IMR-90 (cell line): Measurements from ENCODE around the gene HCRTR1. TPM values are rescaled to one million over a fixed set of nuclear protein-coding genes. Genes with fewer than 3 reads are reported as not detected.

ENCODE experiments used
- ATAC-seq: fragments of 200-7000 bp; cut with Tn5 transposase; 2 replicates; pipeline ENCODE4 v1.9.1; 2020; ENCODE audit warnings: low read depth, mild to moderate bottlenecking, moderate library complexity
- BruUV-seq: library from RNA; stranded (reverse); fragments of 400-500 nt; replicated peaks from 2 replicates; lab custom pipeline; 2021; lab: Mats Ljungman, UMichigan
- CTCF ChIA-PET: fragments of 300-600 bp; formaldehyde crosslinking; extraction: SDS; loops from one replicate; lab custom pipeline; 2021; ENCODE audit warnings: antibody characterized with exemption; lab: Yijun Ruan, JAX
- POLR2A ChIA-PET: fragments of 300-600 bp; sonication (Branson Sonifier 250); formaldehyde crosslinking; loops from one replicate; lab custom pipeline; 2022; ENCODE audit warnings: antibody characterized with exemption; ENCODE audit not compliant: unreplicated experiment; lab: Charles Lee
- DNase-seq: peaks from one replicate; pipeline ENCODE4 v3.0.0; 2013
- H2AFZ ChIP-seq: replicated peaks from 2 replicates; pipeline ENCODE3; 2013; ENCODE audit warnings: low read length, mild to moderate bottlenecking; ENCODE audit not compliant: poor library complexity
- H2AK5ac ChIP-seq: 2 replicates; pipeline ENCODE4 v1.6.1; 2013; ENCODE audit warnings: low read depth, low read length, inconsistent platforms
- H2AK9ac ChIP-seq: replicated peaks from 2 replicates; pipeline ENCODE3; 2013; ENCODE audit warnings: mild to moderate bottlenecking, low read depth, low read length, moderate library complexity; ENCODE audit not compliant: poor library complexity
- H2BK120ac ChIP-seq: 2 replicates; pipeline ENCODE4 v1.6.1; 2013; ENCODE audit warnings: low read depth, low read length, inconsistent platforms
- H2BK15ac ChIP-seq: 3 replicates; pipeline ENCODE4 v1.6.1; 2013; ENCODE audit warnings: low read depth, low read length, inconsistent platforms
- H2BK20ac ChIP-seq: 2 replicates; pipeline ENCODE4 v1.6.1; 2013; ENCODE audit warnings: low read depth, mild to moderate bottlenecking, inconsistent platforms, low read length, moderate library complexity
- H2BK5ac ChIP-seq: 2 replicates; pipeline ENCODE4 v1.6.1; 2013; ENCODE audit warnings: mild to moderate bottlenecking, low read depth, low read length, inconsistent platforms; ENCODE audit not compliant: poor library complexity, severe bottlenecking
- H3K14ac ChIP-seq: replicated peaks from 2 replicates; pipeline ENCODE4 v1.6.1; 2013; ENCODE audit warnings: low read depth, low read length, inconsistent platforms
- H3K18ac ChIP-seq: 2 replicates; pipeline ENCODE4 v1.6.1; 2013; ENCODE audit warnings: low read depth, low read length, control low read depth
- H3K23ac ChIP-seq: 2 replicates; pipeline ENCODE4 v1.6.1; 2013; ENCODE audit warnings: low read depth, low read length, inconsistent platforms
- H3K27ac ChIP-seq: 2 replicates; pipeline ENCODE4 v1.5.1; 2013; ENCODE audit warnings: mild to moderate bottlenecking, control low read depth, low read length; ENCODE audit not compliant: insufficient read depth
- H3K27me3 ChIP-seq: 2 replicates; pipeline ENCODE4 v1.6.1; 2013; ENCODE audit warnings: low read length; ENCODE audit not compliant: control insufficient read depth, insufficient read depth
- H3K36me3 ChIP-seq: 2 replicates; pipeline ENCODE4 v1.6.1; 2013; ENCODE audit warnings: low read length, mixed read lengths; ENCODE audit not compliant: control insufficient read depth, insufficient read depth
- H3K4ac ChIP-seq: 2 replicates; pipeline ENCODE4 v1.6.1; 2013; ENCODE audit warnings: low read depth, low read length, inconsistent platforms
- H3K4me1 ChIP-seq: 2 replicates; pipeline ENCODE4 v1.6.1; 2013; ENCODE audit warnings: low read length, mixed read lengths; ENCODE audit not compliant: control insufficient read depth, insufficient read depth
- H3K4me2 ChIP-seq: 2 replicates; pipeline ENCODE4 v1.6.1; 2013; ENCODE audit warnings: low read depth, mild to moderate bottlenecking, control low read depth, low read length, moderate library complexity
- H3K4me3 ChIP-seq: 2 replicates; pipeline ENCODE4 v1.5.1; 2013; ENCODE audit warnings: low read depth, mild to moderate bottlenecking, control low read depth, low read length, moderate library complexity; ENCODE audit not compliant: insufficient read depth
- H3K56ac ChIP-seq: 2 replicates; pipeline ENCODE4 v1.6.1; 2013; ENCODE audit warnings: low read length, inconsistent platforms; ENCODE audit not compliant: insufficient read depth; ENCODE audit errors: extremely low read depth
- H3K79me1 ChIP-seq, 2 experiments: 2 replicates each; pipeline ENCODE4 v1.6.1; 2013; ENCODE audit warnings: low read length in 2 of 2, inconsistent platforms in 1 of 2, low read depth in 1 of 2
- H3K9ac ChIP-seq: 2 replicates; pipeline ENCODE4 v1.6.1; 2013; ENCODE audit warnings: low read depth, low read length, control low read depth
- H3K9me1 ChIP-seq: 2 replicates; pipeline ENCODE4 v1.6.1; 2013; ENCODE audit warnings: low read length, inconsistent platforms; ENCODE audit not compliant: insufficient read depth
- H3K9me3 ChIP-seq: 2 replicates; pipeline ENCODE4 v1.6.1; 2013; ENCODE audit warnings: low read length; ENCODE audit not compliant: control insufficient read depth, insufficient read depth
- H4K20me1 ChIP-seq: 2 replicates; pipeline ENCODE4 v1.6.1; 2013; ENCODE audit warnings: low read length, inconsistent platforms; ENCODE audit not compliant: insufficient read depth
- H4K5ac ChIP-seq: 2 replicates; pipeline ENCODE4 v1.6.1; 2013; ENCODE audit warnings: mild to moderate bottlenecking, low read depth, low read length, control low read depth
- H4K8ac ChIP-seq, 2 experiments: 2 replicates each; pipeline ENCODE4 v1.6.1; 2013; ENCODE audit warnings: low read depth in 2 of 2, low read length in 2 of 2, control low read depth in 1 of 2, inconsistent platforms in 1 of 2
- H4K91ac ChIP-seq: 2 replicates; pipeline ENCODE4 v1.6.1; 2013; ENCODE audit warnings: low read depth, low read length, inconsistent platforms; ENCODE audit not compliant: insufficient read depth
- BHLHE40 ChIP-seq: fragments of 150-350 bp; IDR thresholded peaks from 2 replicates; pipeline ENCODE4 v1.6.1; 2016; ENCODE audit warnings: mild to moderate bottlenecking, low read depth, low read length
- CEBPB ChIP-seq: IDR thresholded peaks from 2 replicates; pipeline ENCODE4 v1.6.1; 2012; ENCODE audit warnings: low read depth, low read length, improper control_type of control experiment
- CHD1 ChIP-seq: IDR thresholded peaks from 2 replicates; pipeline ENCODE4 v1.6.1; 2012; ENCODE audit warnings: low read depth, low read length, improper control_type of control experiment
- ELK1 ChIP-seq: fragments of 150-350 bp; IDR thresholded peaks from 2 replicates; pipeline ENCODE4 v1.6.1; 2016; ENCODE audit warnings: low read depth, mild to moderate bottlenecking, low read length, moderate library complexity, borderline replicate concordance
- FOS ChIP-seq: fragments of 150-350 bp; IDR thresholded peaks from 2 replicates; pipeline ENCODE4 v1.6.1; 2016; ENCODE audit warnings: low read depth, low read length
- MAZ ChIP-seq: IDR thresholded peaks from 2 replicates; pipeline ENCODE4 v1.6.1; 2012; ENCODE audit warnings: low read depth, mild to moderate bottlenecking, low read length, improper control_type of control experiment, moderate library complexity, borderline replicate concordance
- MXI1 ChIP-seq: IDR thresholded peaks from 2 replicates; pipeline ENCODE4 v1.6.1; 2012; ENCODE audit warnings: low read depth, mild to moderate bottlenecking, low read length, moderate library complexity, borderline replicate concordance
- POLR2A ChIP-seq: IDR thresholded peaks from 2 replicates; pipeline ENCODE4 v1.6.1; 2012; ENCODE audit warnings: mild to moderate bottlenecking, low read depth, low read length
- RAD21 ChIP-seq: IDR thresholded peaks from 2 replicates; pipeline ENCODE4 v1.6.1; 2012; ENCODE audit warnings: low read length, improper control_type of control experiment
- RCOR1 ChIP-seq: IDR thresholded peaks from 2 replicates; pipeline ENCODE4 v1.6.1; 2012; ENCODE audit warnings: mild to moderate bottlenecking, low read length, improper control_type of control experiment; ENCODE audit not compliant: insufficient replicate concordance
- RFX5 ChIP-seq: IDR thresholded peaks from 2 replicates; pipeline ENCODE4 v1.8.0; 2012; ENCODE audit warnings: low read depth, mild to moderate bottlenecking, low read length, moderate library complexity
- SMC3 ChIP-seq: fragments of 150-350 bp; IDR thresholded peaks from 2 replicates; pipeline ENCODE4 v1.6.1; 2016; ENCODE audit warnings: low read depth, mild to moderate bottlenecking, antibody characterized with exemption, low read length, moderate library complexity
- WGBS, 2 experiments: methylation state at CpG; one replicate each; pipeline versions ENCODE4 v1.1.5 to v1.1.7; 2013; ENCODE audit warnings: missing lambda C conversion rate in 2 of 2; ENCODE audit not compliant: insufficient read length in 1 of 2; ENCODE audit errors: extremely low coverage in 2 of 2; 5-methylcytosine and 5-hydroxymethylcytosine counted together
- dilution Hi-C: fragments of 300-500 bp; cut with HindIII; formaldehyde crosslinking; loops from one replicate; pipeline ENCODE4 v1.14.3; 2018; ENCODE audit warnings: low sequenced_read_pairs; ENCODE audit not compliant: unreplicated experiment
- in situ Hi-C: fragments of 300-500 bp; cut with MboI; formaldehyde crosslinking; loops from 3 replicates; pipeline ENCODE4 v1.14.3; 2019; ENCODE audit warnings: low sequenced_read_pairs, inconsistent platforms, mixed read lengths
- intact Hi-C: fragments of 100-400 bp; cut with micrococcal nuclease; formaldehyde crosslinking; loops from 2 replicates; pipeline ENCODE4 v1.10.0; 2022
- polyA plus RNA-seq, 3 experiments: library from polyadenylated mRNA; depleted of rRNA; stranded (reverse); fragments of >200 nt; gene quantifications; 2 replicates each; pipeline ENCODE4 v1.2.3, GENCODE V29; 2012; ENCODE audit warnings: low replicate concordance in 1 of 3
- total RNA-seq: library from RNA; depleted of rRNA; stranded (reverse); fragments of >200 nt; gene quantifications from 2 replicates; pipeline ENCODE4 v1.2.3, GENCODE V29; 2012
- TF ChIP-seq, protein P1 (sequence below): conservative IDR thresholded peaks from 2 replicates; pipeline ENCODE4 v1.5.1; 2012; ENCODE audit warnings: mild to moderate bottlenecking, low read depth, low read length, improper control_type of control experiment

Gene HCRTR1
- total and polyA plus RNA-seq, 2 of the 4 experiments (the other 2 are of a cell fraction): not detected

DNA sequence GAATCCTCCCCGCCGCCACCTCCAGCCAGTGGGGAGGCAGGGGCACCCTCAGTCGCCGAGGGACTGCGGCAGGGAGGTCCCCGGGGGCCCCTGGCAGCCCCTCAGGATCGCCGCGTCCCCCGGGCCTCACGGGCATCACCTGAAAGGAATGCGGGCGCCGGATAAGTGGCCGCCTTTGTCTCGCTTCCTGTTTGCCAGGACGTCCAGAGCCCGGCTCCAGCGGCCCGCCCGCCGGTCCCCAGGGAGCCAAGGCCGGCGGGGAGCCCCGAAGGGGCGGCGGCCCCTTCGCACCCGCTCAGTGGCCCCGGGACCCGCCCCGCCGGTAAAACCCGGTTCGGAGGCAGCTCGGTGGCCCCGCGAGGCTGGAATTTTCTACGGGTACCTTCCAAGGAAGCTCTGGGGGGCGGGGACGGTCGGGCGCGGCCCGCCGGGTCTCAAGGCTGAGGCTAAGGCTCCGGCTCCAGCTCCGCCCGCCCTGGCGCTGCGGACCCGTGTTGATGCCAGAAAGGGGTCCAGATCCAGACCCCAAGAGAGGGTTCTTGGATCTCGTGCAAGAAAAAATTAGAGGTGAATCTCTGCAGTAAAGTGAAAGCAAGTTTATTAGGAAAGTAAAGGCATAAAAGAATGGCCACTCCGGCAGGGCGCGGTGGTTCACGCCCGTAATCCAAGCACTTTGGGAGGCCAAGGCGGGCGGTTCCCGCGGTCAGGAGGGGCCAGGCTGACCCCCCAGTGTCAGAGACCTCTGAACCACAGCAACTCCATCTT, 28.6 kb upstream of the HCRTR1 start:
- Histone ChIP-seq H3K27ac (no peak overlapping the region), H2AFZ (peak overlapping the region; percentile 83), H2AK9ac (peak overlapping the region; percentile 78), H3K56ac (no peak overlapping the region), H3K4me3 (no peak overlapping the region), H3K18ac (no peak overlapping the region), H3K23ac (no peak overlapping the region), H4K5ac (no peak overlapping the region), H3K9me3 (no peaks in the 10 kb centered on the region), H4K20me1 (no peaks in the 10 kb centered on the region), H3K9me1 (no peaks in the 10 kb centered on the region), H3K9ac (no peak overlapping the region), H4K91ac (no peak overlapping the region), H2BK5ac (no peak overlapping the region), H2AK5ac (no peak overlapping the region), H3K4ac (no peak overlapping the region), H3K4me2 (no peak overlapping the region), H3K27me3 (peaks cover 20% of the 10 kb centered on the region), H2BK15ac (no peak overlapping the region), H2BK20ac (no peak overlapping the region), H3K4me1 (peaks cover 3% of the 10 kb centered on the region; the same call in 1 of the 2 replicates), H3K14ac (no peak overlapping the region), H2BK120ac (no peak overlapping the region), H3K36me3 (no peaks in the 10 kb centered on the region), H3K79me1 (no peaks in the 10 kb centered on the region), H4K8ac (no peak overlapping the region)
- dilution Hi-C loops (no loop called here), in situ Hi-C loops (no loop called here), intact Hi-C loops (no loop called here)
- WGBS, 2 experiments: 52% methylated on average over 23 of the region's 62 CpGs; no CpG with 5 or more reads in 1 of the 2 experiments
- ATAC-seq (no peak), DNase-seq (no peak)
- no TSS peak for BruUV-seq
- ChIA-PET CTCF (no interaction called here), POLR2A (no interaction called here)
- TF ChIP-seq CHD1 (no peak), MXI1 (no peak), RCOR1 (no peak), BHLHE40 (no peak), ELK1 (no peak), FOS (no peak), CEBPB (no peak), POLR2A (no peak), RAD21 (no peak), MAZ (no peak), SMC3 (no peak), RFX5 (no peak)
- TF ChIP-seq, protein P1, sequence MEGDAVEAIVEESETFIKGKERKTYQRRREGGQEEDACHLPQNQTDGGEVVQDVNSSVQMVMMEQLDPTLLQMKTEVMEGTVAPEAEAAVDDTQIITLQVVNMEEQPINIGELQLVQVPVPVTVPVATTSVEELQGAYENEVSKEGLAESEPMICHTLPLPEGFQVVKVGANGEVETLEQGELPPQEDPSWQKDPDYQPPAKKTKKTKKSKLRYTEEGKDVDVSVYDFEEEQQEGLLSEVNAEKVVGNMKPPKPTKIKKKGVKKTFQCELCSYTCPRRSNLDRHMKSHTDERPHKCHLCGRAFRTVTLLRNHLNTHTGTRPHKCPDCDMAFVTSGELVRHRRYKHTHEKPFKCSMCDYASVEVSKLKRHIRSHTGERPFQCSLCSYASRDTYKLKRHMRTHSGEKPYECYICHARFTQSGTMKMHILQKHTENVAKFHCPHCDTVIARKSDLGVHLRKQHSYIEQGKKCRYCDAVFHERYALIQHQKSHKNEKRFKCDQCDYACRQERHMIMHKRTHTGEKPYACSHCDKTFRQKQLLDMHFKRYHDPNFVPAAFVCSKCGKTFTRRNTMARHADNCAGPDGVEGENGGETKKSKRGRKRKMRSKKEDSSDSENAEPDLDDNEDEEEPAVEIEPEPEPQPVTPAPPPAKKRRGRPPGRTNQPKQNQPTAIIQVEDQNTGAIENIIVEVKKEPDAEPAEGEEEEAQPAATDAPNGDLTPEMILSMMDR: no peak
